GM19099 (cell line): ENCODE data around the gene ZNF582.
A peak's percentile ranks its signal among the peaks of the same experiment; 100 is the strongest.

Experiments
- POLR2A ChIP-seq: IDR thresholded peaks from 3 replicates; pipeline ENCODE4 v1.6.1; 2011; ENCODE audit warnings: low read depth; ENCODE audit not compliant: insufficient read length; ENCODE audit errors: extremely low read depth

Gene ZNF582

GRCh38 chr19:56369886-56370676 lies 23.3 kb downstream of the ZNF582 start:
- no peak for TF ChIP-seq POLR2A

GRCh38 chr19:56367829-56368711 lies 25.3 kb downstream of the ZNF582 start:
- TF ChIP-seq POLR2A: peak; percentile 55

GRCh38 chr19:56360841-56361240 lies 32.5 kb downstream of the ZNF582 start:
- no peak for TF ChIP-seq POLR2A

- no peak for TF ChIP-seq POLR2A
Measured at GRCh38 chr19:56356944-56357343, 36.4 kb downstream of the ZNF582 start.

- TF ChIP-seq POLR2A: no peak
Measured at GRCh38 chr19:56355517-56355916, 37.8 kb downstream of the ZNF582 start.

- no peak for TF ChIP-seq POLR2A
Measured at GRCh38 chr19:56351208-56351607, 42.1 kb downstream of the ZNF582 start.

GRCh38 chr19:56350416-56351045 lies 42.8 kb downstream of the ZNF582 start:
- TF ChIP-seq POLR2A: no peak

- no peak for TF ChIP-seq POLR2A
Measured at GRCh38 chr19:56348289-56348877, 45.0 kb downstream of the ZNF582 start.

- no peak for TF ChIP-seq POLR2A
Measured at GRCh38 chr19:56347163-56347778, 46.1 kb downstream of the ZNF582 start.

- no peak for TF ChIP-seq POLR2A
Measured at GRCh38 chr19:56341948-56342347, 51.4 kb downstream of the ZNF582 start.

GRCh38 chr19:56333506-56333905 lies 59.8 kb downstream of the ZNF582 start:
- no peak for TF ChIP-seq POLR2A
